GM19351 (cell line): Measurements from ENCODE around the gene MDGA2.

Source experiments
- ATAC-seq: cut with Tn5 transposase; IDR thresholded peaks from one replicate; pipeline ENCODE4 v1.9.1; 2021; ENCODE audit warnings: mild to moderate bottlenecking, moderate library complexity; ENCODE audit not compliant: unreplicated experiment

The MDGA2 gene

DNA sequence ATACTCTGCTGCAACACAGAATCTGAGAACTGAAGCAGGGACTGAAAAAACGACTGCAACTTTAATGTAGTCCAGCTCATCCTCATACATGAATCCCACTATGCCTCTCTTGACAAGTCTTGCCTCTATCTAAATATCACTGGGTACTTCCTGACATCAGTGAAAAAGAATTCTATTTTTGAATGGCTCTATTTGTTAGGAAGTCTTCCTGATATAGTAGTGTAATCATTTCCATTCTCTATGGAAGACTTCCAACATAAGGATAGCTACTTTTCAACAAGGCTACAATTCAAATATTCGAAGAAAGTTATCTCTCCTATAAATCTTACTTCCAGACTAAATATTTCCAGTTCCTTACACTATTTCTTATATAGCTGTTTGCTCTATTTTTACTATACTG is 167.5 kb downstream of the MDGA2 start:
- ATAC-seq: no peak

GRCh38 chr14:47500369-47500768 is 175.0 kb downstream of the MDGA2 start:
- no peak for ATAC-seq

- no peak for ATAC-seq
Measured at GRCh38 chr14:47490766-47491165, 184.6 kb downstream of the MDGA2 start.

DNA sequence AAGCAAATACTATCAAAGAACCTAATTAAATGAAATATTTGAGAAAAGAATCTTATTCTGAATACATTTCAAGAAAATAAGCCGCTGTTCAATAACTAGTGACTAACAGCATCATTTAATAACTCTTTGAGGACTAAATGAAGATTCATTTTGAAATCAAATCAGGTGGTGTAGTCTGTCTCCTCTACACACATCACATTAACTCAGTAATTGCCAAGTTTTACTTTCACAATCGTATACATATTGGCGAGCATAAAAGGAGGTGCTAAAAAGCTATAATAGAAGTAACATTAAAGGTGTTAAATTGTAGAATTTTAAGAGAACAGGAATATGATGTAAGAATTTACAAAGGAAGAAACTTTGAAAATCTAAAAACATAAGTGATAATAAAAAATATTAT is 185.1 kb downstream of the MDGA2 start:
- no peak for ATAC-seq

DNA sequence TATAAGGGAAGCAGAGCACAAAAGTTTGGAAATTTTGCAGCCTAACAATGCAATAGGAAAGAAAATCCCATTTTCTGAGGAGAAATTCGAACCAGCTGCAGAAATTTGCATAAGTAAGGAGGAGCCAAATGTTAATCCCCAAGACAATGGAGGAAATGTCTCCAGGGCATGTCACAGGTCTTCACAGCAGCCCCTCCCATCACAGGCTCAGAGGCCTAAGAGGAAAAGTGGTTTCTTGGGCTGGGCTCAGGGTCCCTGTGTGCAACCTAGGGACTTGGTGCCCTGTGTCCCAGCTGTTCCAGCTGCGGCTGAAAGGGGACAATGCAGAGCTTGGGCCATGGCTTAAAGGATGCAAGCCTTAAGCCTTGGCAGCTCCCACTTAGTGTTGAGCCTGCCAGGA is 190.0 kb downstream of the MDGA2 start:
- no peak for ATAC-seq

DNA sequence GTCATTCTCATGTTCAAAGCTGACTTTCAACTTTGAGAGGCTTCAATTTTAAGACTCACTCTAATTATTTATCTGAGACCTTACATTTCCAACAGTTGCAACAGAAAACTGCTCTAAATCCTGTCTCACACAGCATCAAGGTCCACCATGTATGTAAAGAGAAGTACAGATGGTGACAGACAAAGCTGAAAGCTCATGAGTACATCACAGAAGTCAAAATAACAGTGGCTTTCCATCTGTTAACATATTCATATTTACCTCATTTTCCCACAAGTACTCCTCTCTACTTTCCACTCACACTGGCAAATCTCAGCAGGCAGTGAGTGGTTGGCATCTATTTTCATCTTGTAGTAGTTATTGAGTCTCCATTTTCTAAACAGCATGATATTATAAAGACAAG is 192.0 kb downstream of the MDGA2 start:
- ATAC-seq: no peak

DNA sequence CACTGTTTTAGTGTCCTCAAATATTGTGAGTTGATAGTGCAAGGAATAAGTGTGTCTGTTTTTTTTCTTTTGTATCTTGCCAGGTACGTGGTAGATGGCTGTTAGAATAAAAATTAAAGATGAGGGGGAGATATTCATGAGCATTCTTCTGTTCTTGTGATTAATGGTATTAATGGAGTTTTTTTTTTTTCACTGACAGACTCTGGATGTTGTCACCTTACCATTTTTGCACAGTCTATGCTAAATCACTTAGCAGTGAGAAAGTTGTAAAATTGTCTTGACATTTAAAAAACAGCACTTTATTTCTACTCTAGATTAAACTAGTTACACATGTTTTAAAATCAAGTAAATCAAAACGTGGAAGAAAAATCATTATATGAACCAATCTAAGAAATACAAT is 204.3 kb downstream of the MDGA2 start:
- ATAC-seq: no peak

- no peak for ATAC-seq
Measured at GRCh38 chr14:47466916-47467315, 208.5 kb downstream of the MDGA2 start.

DNA sequence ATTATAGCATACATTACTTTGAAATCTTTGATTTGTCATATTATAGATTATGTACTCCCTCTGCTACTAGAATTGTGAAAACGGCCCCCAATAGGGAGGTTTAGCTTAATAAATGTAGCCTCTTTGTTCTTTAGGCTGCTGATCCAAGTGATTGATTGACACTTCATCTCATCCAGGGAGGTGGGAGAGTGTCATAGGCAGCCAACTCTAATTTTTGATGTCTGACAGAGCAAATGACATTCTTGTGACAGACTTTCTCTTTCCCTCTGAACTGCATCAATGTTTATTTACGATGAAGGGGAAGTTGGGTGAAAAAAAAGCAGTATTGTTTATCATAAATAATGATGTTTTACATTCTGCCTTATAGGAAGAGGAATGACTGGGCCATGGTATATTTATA is 221.4 kb downstream of the MDGA2 start:
- no peak for ATAC-seq

DNA sequence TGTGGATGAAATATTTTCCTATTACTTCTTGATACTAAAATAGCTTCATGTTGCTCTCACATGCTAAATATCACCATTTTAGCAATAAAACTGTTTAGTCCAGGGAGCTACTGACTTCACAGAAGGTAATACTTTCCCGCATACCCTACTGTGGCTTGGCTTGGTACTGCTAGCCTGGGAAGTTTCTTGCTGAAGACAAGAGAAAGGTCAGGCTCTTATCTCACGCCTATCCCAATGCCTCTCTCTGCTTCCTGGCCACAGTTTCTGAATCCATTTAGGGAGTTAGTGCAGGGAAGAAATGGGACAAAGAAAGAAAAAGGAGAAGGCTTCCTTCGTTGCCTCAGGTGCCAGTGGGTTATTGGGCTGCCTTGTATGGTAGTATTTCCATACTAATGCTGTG is 228.3 kb downstream of the MDGA2 start:
- ATAC-seq: no peak

GRCh38 chr14:47442211-47442610 is 233.2 kb downstream of the MDGA2 start:
- ATAC-seq: no peak

GRCh38 chr14:47439953-47440352 is 235.5 kb downstream of the MDGA2 start:
- ATAC-seq: no peak

GRCh38 chr14:47438650-47439140 is 236.7 kb downstream of the MDGA2 start:
- no peak for ATAC-seq

GRCh38 chr14:47435331-47435965 is 240.0 kb downstream of the MDGA2 start:
- no peak for ATAC-seq

GRCh38 chr14:47427629-47428028 is 247.8 kb downstream of the MDGA2 start:
- no peak for ATAC-seq

DNA sequence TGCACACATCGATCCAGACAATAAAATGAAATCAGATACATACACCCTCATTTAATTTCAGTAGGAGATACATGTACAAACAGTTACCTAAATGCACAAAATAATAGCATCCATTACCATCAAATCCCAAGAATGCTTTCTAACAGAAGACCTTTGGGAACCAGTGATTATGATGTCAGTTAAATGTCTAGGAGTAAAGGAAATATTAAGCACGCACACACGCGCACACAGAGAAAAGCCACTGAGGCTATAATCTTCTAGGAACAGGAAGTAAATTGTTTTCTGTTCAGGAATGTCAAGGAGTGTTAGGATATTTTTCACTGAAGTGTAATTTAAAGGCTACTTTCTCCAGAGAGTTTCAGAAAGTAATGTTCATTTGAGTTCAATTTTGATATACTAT is 250.1 kb downstream of the MDGA2 start:
- ATAC-seq: no peak

DNA sequence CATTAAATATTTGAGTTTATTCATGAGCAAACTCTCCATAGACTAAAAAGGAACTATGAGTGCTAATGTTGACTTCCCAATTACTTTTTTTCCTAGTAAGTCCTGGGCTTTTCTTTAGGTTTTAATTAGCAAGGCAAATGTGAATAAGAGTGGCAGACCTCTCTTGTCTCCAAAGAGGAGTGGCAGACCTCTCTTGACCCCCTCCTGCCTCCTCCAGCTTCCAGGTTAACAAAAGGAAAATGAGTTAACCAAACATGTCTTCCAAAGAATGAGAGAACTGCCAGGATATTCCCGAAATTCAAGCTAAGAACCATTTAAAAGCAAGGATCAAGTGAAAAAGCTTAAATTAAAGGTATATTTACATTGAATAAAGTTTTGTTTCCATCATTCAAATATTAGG is 253.2 kb downstream of the MDGA2 start:
- no peak for ATAC-seq

GRCh38 chr14:47411523-47411922 is 263.9 kb downstream of the MDGA2 start:
- ATAC-seq: no peak

DNA sequence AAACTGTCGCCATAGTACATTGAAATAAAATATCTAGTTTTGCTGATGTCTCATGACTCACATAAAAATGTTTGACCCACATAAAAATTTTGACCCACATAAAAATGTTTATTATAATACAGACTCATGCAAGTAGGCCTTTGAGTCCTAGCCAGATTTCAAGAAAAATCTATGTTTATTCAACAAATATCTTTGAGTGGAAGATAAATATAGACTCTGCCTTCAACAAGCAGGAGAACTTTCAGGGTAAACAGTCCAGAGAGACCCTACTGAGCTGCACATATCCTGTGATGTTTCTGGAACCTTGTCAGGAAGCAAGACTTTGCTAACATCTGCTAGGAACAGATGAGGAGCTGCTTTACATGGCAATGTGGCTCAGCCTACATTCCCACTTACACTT is 283.1 kb downstream of the MDGA2 start:
- ATAC-seq: no peak

DNA sequence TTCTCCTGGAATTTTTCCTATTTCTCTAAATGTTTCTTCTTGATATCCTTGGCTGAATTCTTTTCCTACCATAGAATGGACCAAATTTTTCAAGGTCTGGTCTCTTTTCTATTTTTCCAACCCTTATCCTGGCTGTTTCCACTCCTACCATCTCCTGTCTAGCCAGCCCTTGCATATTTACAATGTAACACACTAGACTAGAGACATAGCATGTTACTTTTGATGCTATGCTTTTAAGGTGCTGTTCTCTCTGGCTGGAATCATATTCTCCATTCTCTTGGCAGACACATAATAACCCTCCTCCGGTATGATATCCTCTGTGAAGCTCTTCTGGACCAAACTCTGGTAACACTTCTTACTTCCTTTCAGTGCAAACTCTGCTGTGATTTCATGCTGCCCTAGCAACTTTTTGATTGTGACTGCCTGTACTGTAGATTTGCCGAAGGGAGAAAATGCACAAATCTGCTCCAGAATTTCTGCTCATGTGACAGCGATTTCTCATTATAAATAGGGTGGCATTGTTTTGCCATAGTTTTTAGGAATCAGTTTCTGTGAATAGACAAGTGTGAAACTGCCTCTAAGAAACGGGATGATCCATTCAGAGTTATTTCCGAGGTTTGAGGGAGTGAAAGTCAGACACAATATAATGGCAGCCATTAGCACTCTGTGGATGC is 284.4 kb downstream of the MDGA2 start:
- ATAC-seq: no peak

DNA sequence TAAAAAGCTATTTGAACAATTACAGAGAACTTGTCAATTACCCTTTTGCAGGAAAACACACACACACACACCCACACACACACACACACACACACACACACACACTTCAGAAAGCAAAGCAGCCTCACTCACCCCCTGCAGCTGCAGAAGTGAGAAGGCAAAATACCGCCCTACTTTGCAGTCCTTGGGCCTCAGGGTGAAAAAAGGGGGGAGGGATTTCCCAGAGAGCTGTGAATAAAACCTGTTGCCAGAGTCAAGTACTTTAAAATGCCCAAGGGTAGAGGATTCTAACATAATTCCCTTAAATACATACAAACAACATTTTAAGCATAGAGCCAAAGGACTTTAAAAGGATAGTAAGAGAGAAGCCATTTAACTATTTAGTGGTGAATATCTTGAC is 285.9 kb downstream of the MDGA2 start:
- ATAC-seq: no peak

GRCh38 chr14:47366006-47366405 is 309.4 kb downstream of the MDGA2 start:
- no peak for ATAC-seq

DNA sequence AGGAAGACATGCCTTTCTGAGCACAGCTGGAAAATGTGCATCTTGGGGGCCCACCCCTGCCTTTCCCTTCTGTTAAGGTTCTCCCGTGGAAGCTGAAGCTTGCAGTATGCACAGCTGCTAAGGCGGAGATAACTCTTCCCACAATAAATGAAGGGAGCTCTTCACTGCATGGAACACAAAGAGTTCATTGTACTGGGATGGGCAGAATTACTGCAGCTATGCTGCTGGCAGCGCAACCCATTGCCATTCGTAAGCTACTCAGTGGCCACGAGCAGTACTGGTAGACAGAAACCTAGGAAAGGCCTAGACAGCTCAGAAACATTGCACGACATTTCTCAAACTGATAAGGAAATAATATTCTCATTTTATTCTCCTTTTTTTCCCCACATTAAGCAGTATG is 310.2 kb downstream of the MDGA2 start:
- no peak for ATAC-seq
